Fibroblast of gingiva (primary cell): ENCODE data around the gene AMBRA1.
A peak's percentile ranks its signal among the peaks of the same experiment; 100 is the strongest.

ENCODE experiments used
- DNase-seq: peaks from one replicate; pipeline ENCODE4 v3.0.0-alpha.2; 2011; ENCODE audit warnings: low read depth

AMBRA1 gene

DNA sequence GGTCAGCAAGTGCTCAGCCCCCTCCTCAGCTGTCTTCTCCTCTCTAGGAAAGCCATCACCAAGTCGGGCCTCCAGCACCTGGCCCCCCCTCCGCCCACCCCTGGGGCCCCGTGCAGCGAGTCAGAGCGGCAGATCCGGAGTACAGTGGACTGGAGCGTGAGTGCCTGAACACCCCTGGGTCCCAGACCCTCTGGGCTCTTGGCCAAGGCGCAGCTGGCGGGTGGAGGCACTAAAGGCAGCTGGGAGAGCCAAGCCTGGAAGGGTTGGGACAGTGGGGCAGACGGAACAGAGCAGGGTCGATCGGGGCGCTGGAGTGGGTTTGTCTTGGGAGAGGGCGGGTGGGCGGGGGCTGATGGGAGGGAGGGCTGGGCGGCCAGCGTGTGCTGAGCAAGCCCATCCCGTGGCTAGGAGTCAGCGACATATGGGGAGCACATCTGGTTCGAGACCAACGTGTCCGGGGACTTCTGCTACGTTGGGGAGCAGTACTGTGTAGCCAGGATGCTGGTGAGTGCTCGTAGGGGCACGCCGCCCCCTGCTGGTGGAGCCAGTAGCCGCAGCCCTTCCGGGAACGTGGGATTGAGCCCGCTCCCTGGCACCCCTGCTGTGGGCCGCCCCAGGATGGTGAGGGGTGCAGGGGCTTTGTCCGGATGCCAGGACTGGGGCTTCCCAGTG is 226.4 kb downstream of the AMBRA1 start:
- peak; percentile 41 for DNase-seq

DNA sequence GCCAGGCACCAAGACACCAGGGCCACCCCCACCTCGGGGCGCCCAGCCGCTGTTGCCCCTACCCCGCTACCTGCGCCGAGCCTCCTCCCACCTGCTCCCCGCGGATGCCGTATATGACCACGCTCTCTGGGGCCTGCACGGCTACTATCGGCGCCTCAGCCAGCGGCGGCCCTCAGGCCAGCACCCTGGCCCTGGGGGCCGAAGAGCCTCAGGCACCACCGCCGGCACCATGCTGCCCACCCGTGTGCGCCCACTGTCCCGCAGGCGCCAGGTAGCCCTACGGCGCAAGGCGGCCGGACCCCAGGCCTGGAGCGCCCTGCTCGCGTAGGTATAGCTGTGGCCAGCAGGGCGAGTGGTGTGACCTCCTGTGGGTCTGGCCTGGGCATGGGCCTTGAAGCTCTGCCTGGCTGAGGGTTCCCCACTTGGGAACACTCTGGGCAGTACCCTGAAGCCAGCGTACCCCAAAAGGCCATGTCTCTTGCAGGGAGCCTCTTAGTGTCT is 227.1 kb downstream of the AMBRA1 start:
- no peak for DNase-seq

DNA sequence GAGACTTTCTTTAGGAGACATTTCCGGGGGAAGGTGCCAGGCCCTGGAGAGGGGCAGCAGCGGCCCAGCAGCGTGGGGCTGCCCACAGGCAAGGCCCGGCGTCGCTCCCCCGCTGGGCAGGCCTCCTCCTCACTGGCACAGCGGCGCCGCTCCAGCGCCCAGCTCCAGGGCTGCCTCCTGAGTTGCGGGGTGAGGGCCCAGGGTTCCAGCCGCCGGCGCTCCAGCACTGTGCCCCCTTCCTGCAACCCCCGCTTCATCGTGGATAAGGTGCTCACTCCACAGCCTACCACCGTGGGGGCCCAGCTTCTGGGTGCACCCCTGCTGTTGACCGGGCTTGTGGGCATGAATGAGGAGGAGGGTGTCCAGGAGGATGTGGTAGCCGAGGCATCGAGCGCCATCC is 227.6 kb downstream of the AMBRA1 start:
- DNase-seq = no peak

DNA sequence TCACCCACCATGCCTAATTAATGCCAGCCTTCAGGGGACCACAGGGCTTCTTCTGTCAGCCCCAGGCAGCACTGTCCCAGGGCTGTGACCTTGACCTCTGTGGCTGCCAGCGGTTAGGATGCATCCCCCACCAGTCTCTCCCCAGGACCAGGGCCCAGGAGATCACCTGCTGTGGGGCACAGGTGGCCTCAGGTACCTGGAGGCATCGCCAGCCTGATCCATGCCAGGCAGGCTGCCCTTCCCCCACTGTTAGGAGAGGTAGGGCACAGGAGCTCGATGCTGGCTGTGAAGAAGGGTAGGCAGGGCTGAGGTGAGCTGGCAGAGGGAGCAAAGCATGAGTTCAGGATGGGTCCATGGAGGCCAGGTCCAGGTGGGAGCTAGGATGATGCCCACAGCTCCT is 229.0 kb downstream of the AMBRA1 start:
- DNase-seq = no peak

DNA sequence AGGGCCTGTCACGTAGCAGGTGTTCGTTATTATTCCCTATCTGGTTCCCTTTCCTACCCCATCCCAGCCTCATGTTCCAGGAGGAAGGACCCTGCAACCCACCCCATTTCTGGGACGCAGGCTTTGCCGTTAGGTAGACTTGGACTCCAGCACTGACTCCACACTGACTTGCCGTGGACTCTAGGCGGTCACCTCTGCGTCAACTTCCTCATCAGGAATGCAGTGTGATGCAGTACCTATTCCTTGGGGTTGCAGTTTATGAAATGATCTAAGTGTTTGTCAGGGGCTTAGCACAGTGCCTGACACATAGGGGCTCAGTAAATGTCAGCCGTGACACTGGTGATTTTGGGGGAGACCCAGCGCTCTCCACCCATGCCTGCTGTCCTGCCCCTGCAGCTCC is 229.8 kb downstream of the AMBRA1 start:
- no peak for DNase-seq

DNA sequence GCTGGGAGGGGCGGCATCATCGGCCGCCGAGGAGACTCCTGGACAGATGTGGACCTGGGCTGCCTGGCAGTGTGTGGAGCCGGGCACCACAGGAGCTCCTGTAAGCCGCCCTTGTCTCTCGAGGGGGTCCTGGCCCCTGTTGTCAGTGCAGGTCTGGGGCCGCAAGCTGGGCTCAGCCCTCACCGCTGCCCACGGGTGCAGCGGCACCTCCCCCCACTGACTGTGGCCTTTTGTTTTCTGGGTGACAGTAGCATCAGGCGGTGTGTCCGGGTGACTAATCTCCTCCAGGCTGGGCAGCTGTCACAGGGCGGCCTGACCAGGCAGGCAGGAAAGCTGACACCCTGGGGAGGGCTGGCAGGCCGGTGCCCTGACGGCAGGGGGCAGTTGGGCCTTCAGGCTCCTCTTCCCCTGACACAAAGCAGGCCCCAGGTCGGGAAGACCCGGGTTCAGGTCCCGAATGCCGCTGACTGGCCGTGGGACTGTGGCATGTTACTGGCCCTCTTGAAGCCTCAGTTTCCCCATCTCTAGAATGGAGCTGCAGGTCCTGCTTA is 230.3 kb downstream of the AMBRA1 start:
- peak; percentile 67 for DNase-seq

DNA sequence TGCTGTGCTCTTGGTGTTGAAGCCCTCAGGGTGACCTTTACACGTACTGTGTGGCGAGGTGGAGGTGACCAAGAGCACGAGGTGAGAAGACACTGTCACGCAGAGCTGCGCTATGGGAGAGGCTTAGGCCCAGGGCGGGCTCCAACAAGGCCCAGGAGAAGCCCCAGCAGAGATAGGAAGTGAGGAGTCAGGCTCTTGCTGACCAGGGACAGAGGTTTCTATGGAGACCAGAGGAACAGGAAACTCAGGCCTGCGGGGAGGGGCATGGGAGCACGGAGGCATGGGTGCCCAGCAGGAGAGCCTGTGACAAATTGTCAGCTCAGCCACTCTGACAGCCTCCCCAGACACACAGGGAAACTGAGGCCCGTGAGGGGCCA is 230.8 kb downstream of the AMBRA1 start:
- DNase-seq = peak; percentile 61

DNA sequence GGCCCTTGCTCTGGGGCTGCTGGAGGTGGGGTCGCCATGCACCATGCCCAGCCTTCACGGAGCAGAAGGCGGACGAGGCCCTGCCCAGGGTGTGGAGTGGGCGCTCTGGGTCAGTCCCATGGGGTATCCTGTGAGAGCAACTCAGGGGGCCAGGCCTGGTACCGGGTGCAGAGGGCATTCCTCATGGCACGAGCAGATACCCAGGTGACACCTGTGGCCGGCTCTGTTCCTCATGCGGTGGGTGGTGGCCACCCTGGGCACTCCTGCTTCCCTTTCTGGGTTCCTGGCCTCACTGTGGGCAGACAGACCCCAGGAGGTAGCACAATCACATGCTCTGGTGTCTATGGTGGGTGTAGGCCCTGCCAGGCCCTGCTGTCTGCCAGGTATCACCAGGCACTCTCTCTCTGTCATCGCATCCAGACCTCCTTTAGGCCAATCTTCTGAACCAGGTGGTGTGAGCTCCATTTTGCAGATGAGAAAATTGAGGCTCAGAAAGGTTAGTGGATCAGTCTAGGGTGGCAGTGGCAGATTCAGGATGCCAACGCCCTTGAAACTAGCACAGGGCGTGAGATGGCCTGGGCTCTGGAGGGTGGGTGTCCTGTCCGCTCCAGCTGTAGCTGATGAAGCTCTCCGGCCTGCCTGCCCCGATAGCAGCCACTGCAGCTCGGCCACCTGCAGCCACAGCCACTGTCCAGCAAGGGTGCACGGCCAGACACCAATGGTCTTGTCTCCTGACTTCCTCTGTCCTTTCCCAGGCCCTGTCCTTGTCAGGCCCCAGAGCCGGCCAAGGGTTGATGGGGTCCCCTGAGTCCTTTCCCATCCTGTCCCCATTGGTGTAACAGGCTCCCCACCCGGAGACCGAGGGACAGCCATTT is 231.4 kb downstream of the AMBRA1 start:
- DNase-seq = no peak

DNA sequence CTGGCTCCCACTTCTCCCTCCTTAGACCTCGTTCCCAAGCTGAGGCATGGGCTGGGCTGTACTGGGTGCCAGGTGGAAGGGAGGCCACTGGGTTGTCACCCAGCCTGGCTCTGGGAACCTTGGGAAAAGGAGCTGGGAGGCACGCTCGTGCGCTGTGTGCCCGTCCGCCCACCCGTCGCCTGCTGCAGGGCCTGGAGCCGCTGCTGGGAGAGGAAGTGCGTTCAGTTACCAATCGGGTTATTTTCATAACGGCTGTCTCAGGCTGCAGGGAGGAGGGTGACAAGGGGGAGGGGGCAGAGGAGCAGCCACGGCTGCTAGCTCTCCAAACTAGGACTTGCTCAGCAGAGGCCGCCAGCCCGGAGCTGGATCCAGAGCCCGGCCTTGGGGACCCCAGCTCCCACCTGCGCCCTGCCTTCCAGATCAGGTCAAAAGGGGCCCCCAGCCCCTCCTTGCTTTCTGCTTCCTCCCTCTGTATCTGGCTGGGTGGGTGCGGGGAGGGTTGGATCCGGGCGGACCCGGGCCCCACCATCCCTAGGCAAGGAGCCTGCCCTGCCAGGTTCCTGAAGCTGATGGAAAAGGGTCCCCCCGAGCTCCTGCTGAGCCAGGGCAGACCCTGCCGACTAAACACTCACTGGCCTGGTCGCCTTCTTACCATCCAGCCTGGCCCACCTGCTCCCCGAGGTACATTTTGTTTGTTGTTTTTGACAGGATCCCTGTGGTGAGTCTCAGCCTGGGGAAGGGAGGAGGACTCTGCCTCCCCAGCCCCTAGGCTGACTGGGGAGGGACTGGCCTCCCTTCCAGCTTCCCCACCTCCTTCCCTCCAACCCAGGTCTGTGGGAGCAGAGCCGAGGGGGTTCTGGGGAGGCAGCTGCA is 232.3 kb downstream of the AMBRA1 start:
- no peak for DNase-seq

DNA sequence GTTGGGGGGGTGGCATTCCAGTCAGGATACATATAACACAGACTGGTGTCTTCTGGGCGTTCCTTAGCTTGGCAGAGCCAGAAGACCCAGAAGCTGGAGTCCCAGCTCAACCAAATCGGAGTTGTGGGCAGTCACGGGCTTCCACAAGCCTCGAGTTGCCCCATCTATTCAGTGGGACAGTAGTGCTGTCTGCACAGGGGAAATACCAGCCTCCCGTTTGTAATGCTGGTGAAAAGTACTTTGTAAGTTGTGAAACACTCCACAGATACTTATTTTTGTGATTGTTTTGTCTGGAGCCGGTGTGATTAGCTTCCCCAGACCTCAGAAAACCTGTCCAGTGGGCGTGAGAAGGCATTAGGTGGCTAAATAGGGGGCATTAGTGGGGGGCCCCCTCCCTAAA is 232.9 kb downstream of the AMBRA1 start:
- DNase-seq = no peak

DNA sequence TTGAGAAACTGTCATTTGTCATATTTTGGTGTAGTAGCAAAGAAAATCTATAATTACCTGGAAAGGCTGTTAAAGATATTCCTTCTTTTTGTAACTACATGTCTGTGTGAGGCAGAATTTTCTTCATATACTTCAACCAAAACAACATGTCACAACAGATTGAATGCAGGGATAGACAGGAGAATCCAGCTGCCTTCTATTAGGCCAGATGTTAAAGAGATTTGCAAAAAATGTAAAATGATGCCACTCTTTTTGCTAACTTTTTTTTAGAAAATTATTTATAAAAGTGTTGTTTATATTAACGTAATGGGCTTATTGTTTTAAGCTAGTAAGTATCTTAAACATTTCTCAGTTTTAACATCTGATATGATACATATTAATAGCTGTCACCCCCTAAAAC is 233.9 kb downstream of the AMBRA1 start:
- peak; percentile 58 for DNase-seq

DNA sequence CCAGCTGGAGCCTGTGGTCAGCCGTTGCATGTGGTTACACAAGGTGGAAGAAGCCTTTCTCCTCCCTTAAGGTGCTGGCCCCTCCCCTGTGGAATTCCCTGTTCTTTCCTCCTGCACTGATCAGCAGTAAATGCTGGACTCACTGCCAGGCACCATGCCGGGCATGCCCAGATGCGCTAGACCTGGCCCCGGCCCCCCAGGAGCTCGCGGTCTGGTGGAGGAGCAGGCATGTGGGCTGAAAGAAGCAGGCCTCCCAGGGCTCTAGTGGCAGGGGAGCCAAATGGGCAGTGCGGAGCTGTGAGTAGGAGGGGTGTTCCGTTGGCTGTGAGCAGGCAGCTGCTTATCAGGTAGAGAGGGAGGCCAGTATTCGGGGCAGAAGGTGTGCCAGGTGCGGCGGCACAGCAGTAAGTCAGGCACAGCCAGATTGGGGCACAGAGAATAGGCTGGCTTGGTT is 236.3 kb downstream of the AMBRA1 start:
- no peak for DNase-seq

DNA sequence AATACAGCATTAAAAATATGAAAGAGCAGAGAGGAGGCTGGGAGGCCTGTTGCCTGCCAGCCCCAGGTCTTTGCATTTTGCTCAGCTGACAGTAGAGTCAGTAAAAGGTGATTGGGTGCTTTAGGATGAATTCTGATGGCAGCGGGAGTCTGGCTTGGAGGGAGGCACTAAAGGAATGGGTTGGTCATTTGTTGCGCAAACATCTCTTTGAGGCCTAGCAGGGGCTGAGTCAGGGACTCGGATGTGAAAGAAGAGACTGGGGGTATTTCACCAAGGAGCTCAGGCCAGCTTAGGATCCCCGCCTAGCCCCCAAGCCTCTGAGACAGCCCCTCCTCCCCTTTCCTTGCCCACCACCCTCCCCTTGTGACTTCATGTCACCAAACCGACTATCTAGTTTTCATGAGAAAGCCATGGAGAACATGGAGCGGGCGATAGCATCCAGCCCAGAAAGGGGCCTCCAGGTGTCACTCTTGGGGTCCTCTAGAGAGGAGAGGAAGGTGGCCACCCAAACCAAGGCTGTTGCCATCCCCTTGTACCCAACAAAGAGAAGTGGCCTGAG is 236.8 kb downstream of the AMBRA1 start:
- DNase-seq = peak; percentile 42

DNA sequence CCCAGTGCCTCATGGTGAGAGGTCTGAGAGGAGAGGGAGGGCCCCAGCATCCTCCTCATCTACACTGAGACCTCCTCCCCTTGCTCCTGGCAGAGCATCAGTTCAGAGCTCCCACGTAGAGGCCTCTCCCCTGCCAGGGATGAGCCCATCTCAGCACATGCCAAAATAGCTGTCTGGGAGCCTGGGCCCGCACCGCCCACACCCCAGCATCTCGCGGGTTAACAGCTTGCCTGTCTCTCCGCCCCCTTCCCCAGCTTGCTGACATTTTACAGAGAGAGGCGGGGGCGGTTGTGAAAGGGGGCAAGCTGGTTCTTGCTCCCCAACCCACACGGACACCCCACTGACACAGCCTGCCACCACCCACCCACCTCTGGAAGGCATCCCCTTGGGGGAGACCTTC is 240.1 kb downstream of the AMBRA1 start:
- no peak for DNase-seq

DNA sequence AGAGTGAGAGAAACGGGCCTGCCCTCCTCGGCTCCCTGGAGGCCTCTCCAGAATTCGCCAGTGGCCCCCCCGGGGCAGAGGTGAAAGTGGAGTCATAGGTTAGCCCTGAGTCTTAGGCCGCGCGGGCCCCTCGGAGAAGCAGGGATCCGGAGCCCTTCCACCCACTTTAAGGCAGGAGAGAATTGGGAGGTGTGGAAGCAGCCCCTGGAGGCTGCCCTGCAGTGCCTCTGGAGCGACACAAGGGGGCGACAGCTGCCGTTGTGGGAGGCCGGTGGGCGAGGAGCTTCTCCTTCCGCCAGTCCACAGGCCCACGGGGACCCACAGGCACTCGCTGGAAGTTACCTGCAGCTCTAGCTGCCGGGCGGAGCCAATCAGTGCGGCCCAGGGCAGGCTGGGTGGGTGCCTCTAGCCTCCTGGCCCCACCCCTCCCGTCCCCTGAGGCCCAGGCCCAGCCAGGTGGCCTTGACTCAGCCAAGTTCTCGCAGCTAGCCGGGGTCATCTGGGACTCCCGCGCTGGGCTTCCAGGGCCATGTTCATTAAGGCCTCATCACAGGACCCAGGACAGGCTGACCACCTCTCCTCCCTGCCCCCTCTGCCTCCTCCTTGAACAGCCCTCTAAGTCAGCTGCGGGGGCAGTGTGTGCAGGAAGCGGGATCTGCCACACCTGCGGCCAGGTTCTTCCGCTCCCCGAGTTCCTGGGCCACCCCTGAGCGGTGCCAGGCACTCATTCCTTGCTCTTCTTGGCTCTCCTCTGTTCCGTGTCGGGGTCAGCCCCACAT is 241.6 kb downstream of the AMBRA1 start:
- DNase-seq = no peak

DNA sequence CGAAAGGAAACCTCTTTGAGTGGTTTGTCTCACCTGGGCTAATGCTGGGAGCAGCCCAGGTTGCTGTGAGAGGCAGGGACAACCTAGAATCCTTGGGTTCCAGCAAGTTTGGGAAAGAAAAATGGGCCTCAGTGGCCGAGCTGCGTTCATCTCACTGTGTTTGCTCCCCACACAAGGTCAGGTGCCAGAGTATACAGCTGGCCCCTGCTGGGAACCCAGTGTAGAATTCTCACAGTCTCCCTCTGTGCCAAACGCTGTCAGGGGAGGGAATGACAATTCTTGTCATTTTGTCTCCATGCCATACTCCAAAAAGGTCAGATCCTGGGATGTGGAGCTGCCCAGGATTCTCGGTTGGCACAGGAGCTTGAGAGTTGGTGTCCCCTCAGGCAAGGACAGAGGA is 242.2 kb downstream of the AMBRA1 start:
- DNase-seq = no peak

DNA sequence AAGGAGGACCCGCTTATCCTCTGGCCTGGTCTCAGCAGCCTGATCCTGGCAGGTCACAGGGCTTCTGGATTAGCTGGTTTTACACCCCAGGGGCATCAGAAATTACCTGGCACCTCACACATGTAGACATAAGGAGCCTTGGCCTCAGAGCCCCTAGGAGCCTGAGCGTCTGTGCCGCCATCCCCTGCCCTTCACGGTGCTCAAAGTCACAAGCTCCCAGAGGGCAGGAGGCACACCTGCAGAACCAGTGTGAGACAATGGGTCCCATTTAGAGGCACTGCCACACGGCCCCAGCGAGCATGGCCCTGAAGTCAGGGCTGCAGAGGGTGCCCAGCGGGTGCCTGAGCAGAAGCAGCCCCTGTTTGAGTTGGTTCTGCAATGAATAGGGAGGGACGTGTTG is 242.7 kb downstream of the AMBRA1 start:
- DNase-seq = no peak

DNA sequence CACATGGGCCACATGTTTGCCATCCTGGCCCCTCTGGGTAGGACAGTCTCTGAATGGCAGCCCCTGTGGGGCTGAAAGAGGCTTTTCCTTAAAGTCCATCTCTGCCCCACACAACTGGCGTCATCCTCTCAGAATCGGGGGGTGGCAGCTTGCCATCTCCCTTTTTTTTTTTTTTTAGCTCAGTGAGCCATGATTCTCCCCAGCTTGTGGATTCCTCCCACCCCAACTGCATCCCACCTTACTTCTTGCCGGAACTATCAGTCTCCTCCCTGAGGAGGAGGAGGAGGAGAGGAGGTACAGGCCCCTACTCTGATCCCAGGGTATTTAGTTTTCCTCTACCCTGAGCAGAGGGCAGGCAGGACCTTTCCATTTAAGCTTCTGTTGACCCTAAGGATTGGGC is 243.1 kb downstream of the AMBRA1 start:
- no peak for DNase-seq

DNA sequence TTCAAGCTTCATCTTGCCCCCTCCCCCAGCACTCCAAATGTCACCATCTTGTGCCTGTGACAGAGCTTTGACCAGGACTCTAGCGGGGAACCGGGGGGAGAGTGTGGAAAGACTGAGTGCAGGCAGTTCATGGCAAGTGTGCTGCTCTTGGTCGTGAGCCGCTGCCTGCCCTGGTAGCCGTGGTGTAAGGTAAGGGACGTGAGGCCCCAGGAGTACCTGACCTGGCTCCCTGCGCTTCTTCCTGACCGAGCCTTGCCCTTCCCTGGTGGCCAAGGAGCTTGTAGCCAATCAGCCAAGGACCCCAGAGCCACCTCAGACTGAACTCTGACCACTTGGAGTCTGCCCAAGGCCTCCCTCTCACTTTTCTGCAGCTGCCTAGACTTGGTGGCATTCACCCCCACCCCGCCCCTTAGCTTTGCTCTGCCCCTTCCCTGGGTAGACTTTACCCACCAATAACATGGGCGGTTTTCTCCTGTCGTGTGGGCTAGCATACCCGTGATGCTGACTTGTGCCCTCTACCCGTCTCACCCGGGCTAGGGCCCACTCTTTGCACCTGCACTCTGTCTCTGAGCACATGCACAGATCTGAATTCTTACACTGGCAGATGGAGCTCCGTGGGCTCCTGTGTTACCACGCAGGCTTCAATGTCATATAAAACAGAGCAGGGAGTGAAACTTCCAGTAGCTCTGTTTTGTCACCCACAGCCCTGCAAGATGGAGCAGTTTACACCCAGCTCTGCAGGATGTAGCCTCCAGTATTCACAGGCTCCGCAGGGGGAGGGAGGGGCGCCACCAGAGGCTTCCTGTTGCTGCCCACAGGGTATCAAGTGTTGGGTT is 245.0 kb downstream of the AMBRA1 start:
- DNase-seq = no peak
